Measurements from ENCODE around the gene DDX52. TPM values are rescaled to one million over a fixed set of nuclear protein-coding genes. Genes with fewer than 3 reads are reported as not detected.

Gene DDX52
- total and polyA plus RNA-seq, 11 donors, result 6.7 to 20.9 (median 13.9) TPM

DNA sequence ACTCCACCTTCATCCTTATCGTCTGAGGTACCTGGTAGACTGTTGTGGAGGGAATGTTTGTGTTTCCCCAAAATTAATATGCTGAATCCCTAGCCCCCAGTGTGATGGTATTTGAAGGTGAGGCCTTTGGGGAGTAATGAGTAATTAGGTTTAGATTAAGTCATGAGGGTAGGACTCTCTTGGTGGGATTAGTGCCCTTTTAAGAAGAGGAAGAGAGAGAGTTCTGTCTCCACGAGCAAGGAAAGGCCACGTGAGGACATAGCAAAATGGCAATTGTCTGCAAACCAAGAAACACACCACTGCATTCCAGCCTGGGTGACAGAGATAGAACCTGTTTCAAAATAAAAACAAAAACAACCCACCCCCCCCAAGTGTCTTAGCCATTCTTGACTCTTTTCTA lies 21.0 kb upstream of the DDX52 start:
- peaks cover 0 to 4% (median 0%) of the 10 kb centered on the region in 9 donors for H3K27me3 ChIP-seq
- no peak overlapping the region for H3K27ac ChIP-seq
- DNase-seq (no peak), ATAC-seq (no peak)
- TF ChIP-seq POLR2A (IDR thresholded peaks at IDR 0.05), result no peak
- TF ChIP-seq, protein P1, sequence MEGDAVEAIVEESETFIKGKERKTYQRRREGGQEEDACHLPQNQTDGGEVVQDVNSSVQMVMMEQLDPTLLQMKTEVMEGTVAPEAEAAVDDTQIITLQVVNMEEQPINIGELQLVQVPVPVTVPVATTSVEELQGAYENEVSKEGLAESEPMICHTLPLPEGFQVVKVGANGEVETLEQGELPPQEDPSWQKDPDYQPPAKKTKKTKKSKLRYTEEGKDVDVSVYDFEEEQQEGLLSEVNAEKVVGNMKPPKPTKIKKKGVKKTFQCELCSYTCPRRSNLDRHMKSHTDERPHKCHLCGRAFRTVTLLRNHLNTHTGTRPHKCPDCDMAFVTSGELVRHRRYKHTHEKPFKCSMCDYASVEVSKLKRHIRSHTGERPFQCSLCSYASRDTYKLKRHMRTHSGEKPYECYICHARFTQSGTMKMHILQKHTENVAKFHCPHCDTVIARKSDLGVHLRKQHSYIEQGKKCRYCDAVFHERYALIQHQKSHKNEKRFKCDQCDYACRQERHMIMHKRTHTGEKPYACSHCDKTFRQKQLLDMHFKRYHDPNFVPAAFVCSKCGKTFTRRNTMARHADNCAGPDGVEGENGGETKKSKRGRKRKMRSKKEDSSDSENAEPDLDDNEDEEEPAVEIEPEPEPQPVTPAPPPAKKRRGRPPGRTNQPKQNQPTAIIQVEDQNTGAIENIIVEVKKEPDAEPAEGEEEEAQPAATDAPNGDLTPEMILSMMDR (IDR thresholded peaks at IDR 0.05), result no peak
- WGBS, 4 donors, result 79 to 87% (median 83%) methylated on average over 3 of the region's 3 CpGs
- no peaks in the 10 kb centered on the region for H3K36me3 ChIP-seq
- no peaks in the 10 kb centered on the region for H3K4me1 ChIP-seq
- no peak overlapping the region for H3K4me3 ChIP-seq
- H3K9me3 ChIP-seq, result no peaks in the 10 kb centered on the region
- intact Hi-C loops (cut with DNase I), result no loop called here

DNA sequence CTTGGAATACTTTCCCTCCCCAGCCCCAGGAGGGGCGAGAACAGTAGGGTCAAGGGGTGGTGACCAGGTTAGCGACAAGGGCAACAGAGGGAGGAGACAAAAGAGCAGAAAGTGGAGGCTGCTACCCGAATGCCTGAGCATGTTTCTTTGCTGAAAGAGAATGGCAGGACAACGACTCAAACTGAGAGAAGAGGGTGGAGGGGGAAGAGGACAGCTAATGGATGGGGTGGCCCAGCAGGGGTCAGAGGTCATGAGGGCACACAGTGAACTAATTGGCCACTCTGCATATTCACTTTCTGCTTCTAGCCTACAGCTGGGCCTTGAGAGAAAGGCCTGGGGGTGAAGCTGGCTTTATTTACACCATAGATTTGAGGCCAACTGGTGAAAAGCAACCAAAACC lies 19.1 kb upstream of the DDX52 start:
- WGBS, 4 donors, result 49 to 60% (median 55%) methylated on average over 4 of the region's 4 CpGs
- no peak overlapping the region for H3K4me3 ChIP-seq
- intact Hi-C loops (cut with DNase I), result no loop called here
- peaks cover 0 to 4% (median 0%) of the 10 kb centered on the region in 9 donors for H3K27me3 ChIP-seq
- no peaks in the 10 kb centered on the region for H3K9me3 ChIP-seq
- no peak for TF ChIP-seq POLR2A (IDR thresholded peaks at IDR 0.05)
- TF ChIP-seq, protein P1 (IDR thresholded peaks at IDR 0.05), result no peak
- no peak for ATAC-seq
- no peaks in the 10 kb centered on the region for H3K4me1 ChIP-seq
- no peaks in the 10 kb centered on the region for H3K36me3 ChIP-seq
- DNase-seq, result no peak
- no peak overlapping the region for H3K27ac ChIP-seq

GRCh38 chr17:37661400-37662014 lies 18.3 kb upstream of the DDX52 start:
- no peak for ATAC-seq
- H3K27ac ChIP-seq, result no peak overlapping the region
- intact Hi-C loops (cut with DNase I), result no loop called here
- no peak overlapping the region for H3K4me3 ChIP-seq
- DNase-seq, result no peak
- TF ChIP-seq, protein P1 (IDR thresholded peaks at IDR 0.05), result no peak
- no peak for TF ChIP-seq POLR2A (IDR thresholded peaks at IDR 0.05)
- H3K27me3 ChIP-seq, result peaks cover 0 to 7% (median 0%) of the 10 kb centered on the region in 9 donors
- no peaks in the 10 kb centered on the region for H3K9me3 ChIP-seq
- H3K4me1 ChIP-seq, result no peaks in the 10 kb centered on the region
- H3K36me3 ChIP-seq, result no peaks in the 10 kb centered on the region
- WGBS, 4 donors, result 37 to 49% (median 45%) methylated on average over 1 of the region's 1 CpG

- Histone ChIP-seq H3K27me3 (peaks cover 0 to 5% (median 0%) of the 10 kb centered on the region in 9 donors), H3K9me3 (no peaks in the 10 kb centered on the region), H3K4me1 (no peaks in the 10 kb centered on the region), H3K36me3 (no peaks in the 10 kb centered on the region), H3K27ac (no peak overlapping the region), H3K4me3 (no peak overlapping the region)
- intact Hi-C loops (cut with DNase I), result loop anchor here in 4 of 10 donors (5.0 to 10.0 kb wide), 3 partner anchors 107 to 155 kb away; no protein-coding TSS in a partner anchor
- 80 to 84% (median 82%) methylated on average over 5 of the region's 5 CpGs for WGBS, 4 donors
- DNase-seq (no peak), ATAC-seq (no peak)
- no peak for TF ChIP-seq POLR2A (IDR thresholded peaks at IDR 0.05)
- TF ChIP-seq, protein P1 (IDR thresholded peaks at IDR 0.05), result no peak
Observed at GRCh38 chr17:37659925-37660324, 16.7 kb upstream of the DDX52 start.

Data from heart left ventricle (tissue), 16 donors.